ENCODE data around the gene UNC93A.
"Not testable (repeated sequence)": the region's sequence is repeated elsewhere in the genome, so short reads cannot be mapped to it uniquely, and the experiment has no call there.

The UNC93A gene

DNA sequence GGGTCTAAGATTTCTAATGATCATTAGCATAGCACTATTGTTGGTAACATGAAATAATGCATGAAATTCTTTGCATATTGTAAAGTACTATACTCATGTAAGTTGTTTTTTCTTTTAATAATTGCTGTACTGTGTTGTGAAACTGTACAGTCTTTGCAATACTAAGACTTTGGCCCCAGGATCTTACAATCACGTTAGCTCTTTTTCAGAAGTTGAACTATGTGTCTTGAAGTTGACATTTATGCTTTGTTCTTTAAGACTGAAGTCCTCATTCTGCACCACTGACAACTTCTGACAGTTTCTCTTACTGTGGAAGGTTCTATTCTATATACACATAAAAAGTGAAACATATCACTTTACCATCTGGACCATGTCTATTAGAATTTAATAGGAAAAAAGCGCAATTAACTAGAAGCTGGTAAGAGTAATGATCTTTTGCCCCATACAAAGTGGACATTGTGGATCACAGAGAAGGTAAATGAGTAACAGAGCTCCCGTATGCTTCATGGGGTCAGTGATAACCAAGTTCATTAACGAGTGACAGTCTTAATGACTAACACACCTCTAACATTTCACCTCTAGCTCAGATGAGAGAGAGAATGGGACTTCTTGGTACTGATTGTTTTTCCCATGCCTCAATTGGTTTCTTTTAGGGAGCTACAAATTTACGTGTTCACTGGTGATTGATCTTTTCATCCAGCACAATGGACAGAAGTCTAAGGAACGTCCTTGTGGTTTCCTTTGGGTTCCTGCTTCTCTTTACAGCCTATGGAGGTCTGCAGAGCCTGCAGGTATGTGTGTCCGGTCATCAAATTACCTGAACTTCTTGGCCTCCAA, at the start of gene UNC93A:
TSS of gene UNC93A (plus strand) at position 530 of the 837 bp plus-strand sequence. CDS start at position 705, 175 bp downstream.
- no peak for DNase-seq

DNA sequence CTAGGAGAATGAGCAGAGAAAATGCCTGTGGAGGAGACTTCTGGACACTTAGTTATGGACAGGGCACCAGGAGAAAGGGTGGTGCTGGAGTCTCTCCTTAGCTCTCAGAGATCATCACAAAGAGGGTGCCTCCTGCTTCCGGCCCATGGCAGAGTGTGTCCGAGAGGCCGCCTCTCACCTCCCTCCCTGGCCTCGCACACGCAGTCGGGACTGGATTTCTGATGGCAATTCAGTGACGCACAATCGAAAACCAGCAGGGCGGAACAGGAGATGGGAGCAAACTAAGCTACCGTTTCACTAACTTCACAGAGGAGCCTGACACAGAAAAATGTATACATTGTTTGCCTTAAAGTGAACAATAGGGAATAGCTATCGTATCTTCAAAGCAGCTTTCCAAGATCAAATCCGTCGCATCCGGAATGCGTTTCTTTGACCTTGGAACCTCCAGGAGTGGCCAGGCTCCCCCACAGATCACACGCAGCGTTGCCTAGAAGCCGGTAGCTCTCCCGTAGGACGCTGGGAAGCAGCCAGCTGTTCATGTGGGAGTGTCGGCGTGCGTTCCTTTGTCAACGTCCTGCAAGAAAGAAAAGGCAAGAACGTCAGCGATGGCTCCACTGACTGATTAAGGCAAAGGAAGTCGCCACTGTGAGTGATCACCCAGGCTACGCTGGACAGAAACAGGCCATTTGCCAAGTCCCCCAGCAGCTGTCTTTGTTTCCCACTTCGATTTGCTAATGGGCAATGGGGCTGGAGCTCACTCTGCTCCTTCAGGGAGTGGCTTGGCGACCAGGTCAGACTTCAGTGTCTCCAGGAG, 49.6 kb upstream of the UNC93A start:
- DNase-seq: not testable (repeated sequence)

DNA sequence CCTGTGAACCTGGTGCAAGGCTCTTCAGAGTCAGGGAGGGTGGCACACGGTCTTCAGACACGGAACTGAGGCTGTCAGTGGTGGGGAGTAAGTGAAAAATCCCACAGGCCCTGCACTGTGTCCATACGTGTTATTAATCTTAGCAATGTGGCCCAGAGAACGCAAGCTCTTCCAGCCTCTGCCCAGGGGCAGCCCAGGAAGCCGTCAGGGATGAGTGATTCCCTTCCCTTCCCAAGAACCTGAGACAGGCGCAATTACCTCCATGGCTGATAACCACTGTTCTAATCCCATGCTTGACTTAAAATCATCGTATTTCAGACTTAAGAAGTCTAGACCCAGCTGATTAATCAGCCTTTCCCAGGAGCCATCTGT, 49.0 kb upstream of the UNC93A start:
- not testable (repeated sequence) for DNase-seq

DNA sequence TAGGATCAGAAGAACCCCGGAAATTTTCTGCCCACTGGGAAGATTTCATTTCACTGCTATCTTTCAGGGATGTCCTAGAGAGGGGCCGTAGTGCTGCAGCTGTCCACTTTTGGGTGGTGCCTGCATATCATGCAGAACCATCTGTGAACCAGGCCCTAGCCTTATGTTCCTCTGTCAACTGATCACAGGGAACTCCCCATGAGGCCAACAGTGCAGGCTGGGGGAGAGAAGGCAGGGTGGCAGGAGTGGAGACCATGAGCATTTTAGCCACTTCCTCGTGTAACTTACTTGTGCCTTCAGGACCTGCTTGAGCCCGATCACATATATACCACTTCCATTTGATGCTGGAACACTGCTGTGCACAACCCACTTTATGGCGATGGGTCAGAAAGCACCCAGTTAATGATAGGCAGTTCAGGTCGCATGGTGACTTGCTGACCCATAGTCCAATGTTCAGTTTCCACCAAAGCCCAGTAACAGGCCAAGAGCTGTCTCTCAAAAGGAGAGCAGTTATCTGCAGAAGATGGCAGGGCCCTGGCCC, 48.5 kb upstream of the UNC93A start:
- not testable (repeated sequence) for DNase-seq

DNA sequence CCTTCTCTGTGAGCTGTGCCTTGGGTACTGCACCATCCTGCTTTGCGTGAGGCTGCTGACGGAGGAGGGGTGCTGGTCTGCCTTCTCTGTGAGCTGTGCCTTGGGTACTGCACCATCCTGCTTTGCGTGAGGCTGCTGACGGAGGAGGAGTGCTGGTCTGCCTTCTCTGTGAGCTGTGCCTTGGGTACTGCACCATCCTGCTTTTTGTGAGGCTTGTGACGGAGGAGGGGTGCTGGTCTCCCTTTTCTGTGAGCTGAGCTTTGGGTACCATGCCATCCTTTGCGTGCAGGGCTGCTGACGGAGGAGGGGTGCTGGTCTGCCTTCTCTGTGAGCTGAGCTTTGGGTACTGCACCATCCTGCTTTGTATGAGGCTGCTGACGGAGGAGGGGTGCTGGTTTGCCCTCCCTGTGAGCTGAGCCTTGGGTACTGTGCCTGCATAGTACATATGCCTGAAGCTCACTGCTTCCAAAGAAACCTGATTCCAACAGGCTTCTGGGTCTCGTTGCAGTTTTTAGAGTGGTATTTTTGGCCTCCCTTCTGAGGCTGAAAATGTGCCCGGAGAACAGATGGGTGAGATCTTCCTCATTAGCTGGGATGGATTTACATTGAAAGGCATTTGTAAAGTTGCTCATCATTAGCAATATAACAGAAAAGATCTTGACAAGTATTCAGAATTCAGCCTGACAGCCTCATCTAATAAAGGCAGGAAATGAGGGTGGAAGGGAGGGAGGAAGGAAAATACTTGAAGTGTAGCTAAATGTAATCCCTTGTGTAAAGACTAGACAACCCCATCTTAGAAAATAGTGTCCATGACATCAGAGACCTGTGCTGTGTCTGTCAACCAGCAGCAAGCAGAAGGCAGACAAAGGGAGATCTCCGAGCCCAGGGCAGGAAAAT, 46.8 kb upstream of the UNC93A start:
- DNase-seq: no peak

DNA sequence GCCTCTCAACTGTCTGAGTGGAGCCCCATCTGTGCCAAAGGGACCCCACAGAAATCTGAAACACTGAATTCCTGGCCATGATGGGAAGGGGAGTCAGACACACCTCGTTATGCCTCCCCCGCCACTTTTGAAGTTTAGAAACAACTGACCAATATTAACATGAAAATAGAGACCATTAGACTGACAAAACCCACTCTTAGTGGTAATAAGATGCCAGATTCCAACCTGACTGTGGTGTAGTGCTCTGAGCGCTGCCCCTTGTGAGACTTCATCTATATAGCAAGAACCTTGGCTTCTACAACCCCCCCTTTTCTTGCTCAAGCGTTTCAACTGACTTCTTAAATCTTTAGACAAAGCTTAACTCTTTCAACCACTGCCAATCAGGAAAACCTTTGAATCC, 46.1 kb upstream of the UNC93A start:
- DNase-seq: no peak

DNA sequence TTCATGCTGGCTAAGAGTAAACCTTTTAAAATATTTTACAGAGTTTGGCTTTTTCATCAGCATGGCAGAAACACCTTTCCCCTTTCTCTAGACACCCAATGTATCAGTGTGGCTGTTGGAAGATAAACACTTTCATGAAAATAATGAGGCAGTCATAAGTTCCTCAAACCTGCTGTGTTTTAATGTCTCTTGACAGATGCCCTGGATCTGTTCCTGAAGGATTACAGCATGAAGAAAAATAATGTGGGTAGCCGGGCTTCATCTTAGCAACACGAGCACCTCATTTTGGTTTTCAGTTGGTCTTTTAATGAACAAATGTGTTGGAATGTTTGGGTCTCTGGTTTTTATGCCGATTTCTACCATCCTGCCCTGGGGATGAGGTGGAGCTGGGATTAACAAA, 45.5 kb upstream of the UNC93A start:
- no peak for DNase-seq

DNA sequence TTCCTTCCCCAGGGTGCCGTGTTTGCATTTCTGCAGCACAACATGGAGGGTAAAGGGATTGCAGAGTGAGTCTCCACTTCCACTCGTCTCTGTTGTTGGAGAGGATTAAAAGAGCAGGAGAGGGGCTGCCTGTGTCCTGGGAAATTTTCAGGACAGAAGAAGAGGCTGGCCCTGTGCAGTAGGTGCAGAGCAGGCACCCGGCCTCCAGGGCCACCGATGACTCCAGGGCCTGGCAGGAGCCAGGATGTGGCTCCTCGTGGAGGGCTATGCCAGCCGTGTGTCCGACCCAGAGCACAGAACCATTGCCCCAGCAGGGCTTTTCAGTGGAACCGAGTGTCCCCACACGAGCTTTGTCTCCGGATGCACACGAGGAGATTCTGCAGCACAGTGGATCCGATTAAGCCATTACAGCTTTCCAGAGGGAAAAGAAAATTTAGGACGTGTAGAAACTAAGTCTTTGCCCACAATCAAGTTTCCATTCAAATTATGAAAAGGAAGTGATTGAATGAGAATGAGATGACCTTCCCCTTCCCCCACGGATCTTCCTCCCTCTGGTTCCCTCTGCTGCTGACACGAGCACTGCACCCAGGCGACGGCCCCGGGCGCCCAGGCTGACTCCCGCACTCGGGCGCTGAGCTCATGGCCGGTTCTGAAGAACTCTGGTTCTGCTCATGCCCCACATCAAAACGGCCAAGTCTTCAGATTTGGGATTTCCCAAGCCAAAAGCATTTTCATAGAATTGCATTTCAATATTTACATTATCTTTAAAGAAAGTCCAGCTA, 43.1 kb upstream of the UNC93A start:
- DNase-seq: no peak

DNA sequence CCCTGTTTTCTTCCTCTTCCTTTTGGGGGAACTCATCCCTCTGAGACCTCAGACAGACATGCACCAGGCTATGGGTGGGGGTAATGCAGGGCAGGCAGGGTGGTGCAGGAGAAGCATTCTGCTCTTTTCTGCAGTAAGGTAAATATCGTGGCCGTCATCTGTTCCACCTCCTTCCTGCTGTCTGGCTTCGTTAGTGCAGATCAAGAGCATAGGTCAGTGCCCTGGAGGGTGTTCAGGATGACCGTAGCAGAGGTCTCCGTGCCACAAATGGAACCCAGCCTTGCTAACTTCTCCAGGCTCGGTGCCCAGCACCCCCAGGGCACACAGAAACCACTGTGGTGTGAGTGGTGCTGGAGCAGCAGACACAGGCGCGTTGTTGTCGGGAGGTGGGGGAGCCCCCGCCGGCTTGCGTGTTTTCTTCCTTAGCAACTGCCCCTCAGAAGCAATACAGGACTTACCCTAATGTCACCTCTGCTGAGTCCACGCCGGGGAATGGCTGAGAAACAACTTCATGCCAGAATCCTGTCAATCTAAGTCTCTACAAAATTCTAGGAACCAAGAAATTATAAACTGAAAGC, 42.1 kb upstream of the UNC93A start:
- not testable (repeated sequence) for DNase-seq

DNA sequence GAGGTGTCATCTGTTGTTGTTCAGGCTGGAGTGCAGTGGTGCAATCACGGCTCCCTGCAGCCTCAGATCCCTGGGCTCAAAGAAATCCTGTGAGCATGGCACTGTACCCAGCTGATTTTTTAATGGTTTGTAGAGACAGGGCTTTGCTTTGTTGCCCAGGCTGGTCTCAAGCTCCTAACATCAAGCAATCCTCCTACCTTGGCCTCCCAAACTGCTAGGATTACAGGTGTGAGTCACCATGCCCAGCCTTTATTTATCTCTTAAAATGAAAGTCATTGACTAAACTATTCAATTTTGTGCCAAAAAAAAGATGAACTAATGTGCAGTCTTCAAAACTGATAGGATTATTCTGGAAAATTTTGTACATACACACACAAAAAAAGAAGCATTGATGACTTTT, 38.8 kb upstream of the UNC93A start:
- DNase-seq: no peak

DNA sequence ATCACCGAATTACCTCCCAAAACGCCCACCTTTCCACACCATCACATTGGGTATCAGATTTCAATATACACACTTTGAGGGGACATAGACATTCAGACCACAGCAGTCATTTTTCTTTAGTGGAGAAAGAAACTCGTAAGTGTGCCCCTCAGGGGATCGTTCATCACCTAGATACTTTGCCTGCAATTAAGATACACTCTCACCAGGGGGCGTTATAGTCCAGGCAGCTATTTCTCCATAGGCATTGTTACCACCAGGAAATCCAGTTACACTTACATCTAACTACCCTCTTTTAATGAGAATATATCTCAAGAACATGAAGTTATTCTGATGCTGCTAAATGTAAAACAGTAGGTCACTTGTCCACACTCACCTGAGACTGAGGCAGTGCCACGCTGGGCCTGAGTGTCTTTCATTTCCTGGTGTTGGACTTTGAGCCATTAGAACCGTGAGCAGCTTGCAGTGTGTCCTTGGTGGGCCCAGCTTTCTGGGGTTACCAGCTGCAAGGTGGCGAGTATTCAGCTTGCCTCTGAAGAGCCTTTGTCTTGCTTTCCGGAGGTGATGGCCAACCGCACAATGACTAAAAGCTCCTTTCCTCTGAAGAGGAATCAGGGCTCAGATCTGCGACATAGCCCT, 35.1 kb upstream of the UNC93A start:
- no peak for DNase-seq

DNA sequence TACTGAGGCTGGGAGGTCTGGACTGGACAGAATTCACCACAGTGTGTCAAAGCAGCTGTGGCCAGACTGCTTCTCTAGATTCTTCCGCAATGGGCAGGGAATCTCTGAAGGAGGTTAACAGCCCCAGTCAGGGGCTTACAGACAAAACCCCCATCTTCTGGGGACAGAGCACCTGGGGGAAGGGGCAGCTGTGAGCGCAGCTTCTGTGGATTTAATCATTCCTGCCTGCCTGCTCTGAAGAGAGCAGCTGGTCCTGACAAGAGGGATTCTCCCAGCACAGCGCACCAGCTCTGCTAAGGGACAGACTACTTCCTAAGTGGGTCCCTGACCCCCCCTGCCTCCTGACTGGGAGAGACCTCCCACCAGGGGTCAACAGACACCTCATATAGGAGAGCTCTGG, 32.5 kb upstream of the UNC93A start:
- no peak for DNase-seq

DNA sequence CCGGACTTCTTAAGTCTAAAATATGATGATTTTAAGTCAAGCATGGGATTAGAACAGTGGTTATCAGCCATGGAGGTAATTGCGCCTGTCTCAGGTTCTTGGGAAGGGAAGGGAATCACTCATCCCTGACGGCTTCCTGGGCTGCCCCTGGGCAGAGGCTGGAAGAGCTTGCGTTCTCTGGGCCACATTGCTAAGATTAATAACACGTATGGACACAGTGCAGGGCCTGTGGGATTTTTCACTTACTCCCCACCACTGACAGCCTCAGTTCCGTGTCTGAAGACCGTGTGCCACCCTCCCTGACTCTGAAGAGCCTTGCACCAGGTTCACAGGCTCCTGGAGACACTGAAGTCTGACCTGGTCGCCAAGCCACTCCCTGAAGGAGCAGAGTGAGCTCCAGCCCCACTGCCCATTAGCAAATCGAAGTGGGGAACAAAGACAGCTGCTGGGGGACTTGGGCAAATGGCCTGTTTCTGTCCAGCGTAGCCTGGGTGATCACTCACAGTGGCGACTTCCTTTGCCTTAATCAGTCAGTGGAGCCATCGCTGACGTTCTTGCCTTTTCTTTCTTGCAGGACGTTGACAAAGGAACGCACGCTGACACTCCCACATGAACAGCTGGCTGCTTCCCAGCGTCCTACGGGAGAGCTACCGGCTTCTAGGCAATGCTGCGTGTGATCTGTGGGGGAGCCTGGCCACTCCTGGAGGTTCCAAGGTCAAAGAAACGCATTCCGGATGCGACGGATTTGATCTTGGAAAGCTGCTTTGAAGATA, 24.9 kb upstream of the UNC93A start:
- DNase-seq: not testable (repeated sequence)

DNA sequence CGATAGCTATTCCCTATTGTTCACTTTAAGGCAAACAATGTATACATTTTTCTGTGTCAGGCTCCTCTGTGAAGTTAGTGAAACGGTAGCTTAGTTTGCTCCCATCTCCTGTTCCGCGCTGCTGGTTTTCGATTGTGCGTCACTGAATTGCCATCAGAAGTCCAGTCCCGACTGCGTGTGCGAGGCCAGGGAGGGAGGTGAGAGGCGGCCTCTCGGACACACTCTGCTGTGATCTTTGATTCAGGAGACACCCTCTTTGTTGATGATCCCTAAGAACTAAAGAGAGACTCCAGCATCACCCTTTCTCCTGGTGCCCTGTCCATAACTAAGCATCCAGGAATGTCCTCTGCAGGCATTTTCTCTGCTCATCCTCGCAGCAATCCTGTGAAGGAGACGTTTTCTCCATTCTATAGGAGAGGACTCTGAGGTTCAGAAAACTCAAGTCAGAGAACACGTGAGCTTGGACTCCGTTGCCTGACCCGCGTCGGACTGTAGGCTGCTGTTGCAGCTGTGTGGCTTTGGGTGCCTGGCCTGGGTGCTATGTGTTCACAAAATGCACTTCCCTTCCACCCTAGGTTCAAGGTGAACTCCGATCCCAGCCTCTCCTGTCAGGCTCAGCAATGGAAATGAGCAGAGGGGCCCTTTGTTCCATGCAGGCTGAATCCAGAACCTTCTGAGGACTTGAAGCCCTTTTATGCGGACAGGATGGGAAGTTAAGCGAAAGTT, 24.1 kb upstream of the UNC93A start:
- no peak for DNase-seq

DNA sequence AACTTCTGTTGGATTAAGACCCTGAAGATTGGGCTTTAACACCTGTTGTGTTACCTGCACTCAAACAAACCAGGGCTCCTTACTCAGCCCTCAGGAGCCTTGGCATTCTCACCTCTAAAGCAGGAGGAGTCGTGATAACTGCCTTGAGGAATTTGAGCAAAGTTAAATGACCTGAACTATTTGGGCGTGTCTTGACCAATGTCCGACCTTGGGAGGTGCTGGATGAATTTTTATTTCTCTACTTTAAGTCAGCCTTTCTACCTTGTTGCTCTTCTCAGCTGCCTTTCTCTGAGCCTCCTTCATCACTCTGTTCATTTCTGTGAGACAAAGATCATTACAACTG, 23.6 kb upstream of the UNC93A start:
- DNase-seq: not testable (repeated sequence)

DNA sequence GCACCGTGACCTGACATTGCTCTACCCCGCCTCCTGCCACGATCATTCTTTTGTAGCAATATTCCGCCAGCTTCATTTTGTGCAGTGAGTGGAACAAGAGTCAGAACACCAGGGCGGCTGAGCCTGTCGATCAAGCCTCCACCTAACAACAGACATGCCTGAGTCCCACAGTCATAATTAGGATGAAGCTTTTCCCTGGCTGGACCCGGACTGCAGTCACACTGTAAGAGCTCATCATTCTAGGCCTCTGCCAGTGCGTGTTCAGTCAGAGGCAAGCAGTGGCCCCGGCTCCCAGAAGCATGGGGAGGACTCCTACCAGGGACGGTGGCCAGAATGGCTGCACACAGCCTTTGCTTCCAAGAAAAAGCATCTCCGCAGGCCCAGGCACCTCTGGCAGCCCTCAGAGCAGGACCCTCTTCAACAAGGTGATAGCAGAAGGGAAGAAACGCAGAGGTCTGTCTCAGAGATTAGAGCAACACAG, 23.2 kb upstream of the UNC93A start:
- no peak for DNase-seq

DNA sequence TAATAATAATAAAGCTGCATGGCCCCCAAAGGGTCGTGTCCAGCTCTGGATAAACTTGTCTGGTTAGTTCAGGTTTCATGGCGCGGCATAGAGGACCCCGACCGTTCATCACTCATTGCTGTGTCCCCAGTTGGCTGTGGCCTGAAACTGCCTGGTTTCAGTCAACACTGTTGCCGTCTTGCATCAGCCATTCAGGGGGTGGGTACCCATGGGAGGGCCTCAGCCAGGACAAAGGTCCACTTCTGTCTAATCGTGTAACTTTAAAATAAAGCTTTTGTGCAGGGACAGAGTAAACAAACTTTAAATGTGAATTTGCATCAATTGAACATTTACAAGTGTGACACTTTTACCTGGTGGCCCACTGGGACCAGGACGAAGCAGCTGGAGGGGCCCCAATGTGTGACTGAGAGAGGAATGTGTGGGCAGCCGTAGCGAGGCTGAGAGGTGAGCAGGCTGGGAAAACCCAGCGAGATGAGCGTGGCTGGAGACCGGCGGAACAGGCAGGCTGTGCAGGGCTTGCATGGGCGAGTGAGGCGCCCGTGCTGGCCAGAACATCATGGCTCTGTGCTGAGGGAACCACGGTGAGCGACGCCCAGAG, 22.3 kb upstream of the UNC93A start:
- DNase-seq: no peak

DNA sequence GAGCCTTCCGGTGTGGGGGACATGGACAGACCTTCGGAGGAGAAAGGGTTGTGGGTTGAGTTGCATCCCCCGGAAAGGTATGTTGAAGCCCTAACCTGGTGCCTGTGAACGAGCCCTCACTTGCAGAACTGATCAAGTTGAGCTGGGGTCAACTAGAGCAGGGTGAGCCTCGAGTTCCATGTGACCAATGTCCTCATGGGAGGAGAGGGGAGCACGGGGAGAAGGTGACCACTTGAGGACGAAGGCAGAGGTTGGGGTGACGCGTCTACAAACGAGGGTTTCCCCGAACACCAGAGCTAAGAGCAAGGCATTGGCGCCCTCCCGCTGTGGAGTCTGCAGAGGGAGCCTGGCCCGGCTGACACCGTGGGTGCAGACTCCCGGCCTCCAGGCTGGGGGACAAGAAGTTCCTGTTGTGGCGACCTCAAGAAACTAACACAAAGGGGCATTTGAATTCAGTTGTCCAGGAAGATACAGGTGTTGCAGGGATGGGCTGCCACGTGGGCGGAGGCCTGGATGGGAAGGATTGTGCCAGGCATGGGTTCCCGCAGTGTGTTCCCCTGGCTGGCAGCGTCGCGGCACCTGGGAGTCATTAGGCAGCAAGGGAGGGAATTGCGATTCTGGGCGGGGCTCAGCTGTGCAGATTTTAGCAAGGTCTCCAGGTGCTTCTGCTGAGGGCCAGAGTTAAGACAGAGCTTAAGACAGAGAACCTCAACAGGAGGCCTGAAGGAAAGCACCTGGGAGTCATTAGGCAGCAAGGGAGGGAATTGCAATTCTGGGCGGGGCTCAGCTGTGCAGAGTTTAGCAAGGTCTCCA, 20.4 kb upstream of the UNC93A start:
- DNase-seq: no peak
